Measurements from ENCODE around the gene MEMO1. TPM values are rescaled to one million over a fixed set of nuclear protein-coding genes. Genes with fewer than 3 reads are reported as not detected.
"Not testable (repeated sequence)": the region's sequence is repeated elsewhere in the genome, so short reads cannot be mapped to it uniquely, and the experiment has no call there.

Gene MEMO1
- total RNA-seq, 1 donor from 2014 or later, result 35.0 TPM

- TF ChIP-seq CTCF (IDR thresholded peaks at IDR 0.05; ENCODE audit: insufficient read depth, low read length, poor library complexity, severe bottlenecking), result no peak
- DNase-seq (ENCODE audit: low read depth), result no peak
- H3K27me3 ChIP-seq (ENCODE audit: control insufficient read depth, insufficient read depth, low read length), result no peaks in the 10 kb centered on the region
- H3K36me3 ChIP-seq (ENCODE audit: control insufficient read depth, insufficient read depth, low read length), result no peaks in the 10 kb centered on the region
- no peak overlapping the region for H3K4me3 ChIP-seq (ENCODE audit: low read depth, low read length)
Measured at GRCh38 chr2:31877008-31877407, 133.8 kb downstream of the MEMO1 start.

GRCh38 chr2:31874071-31874470 is 136.7 kb downstream of the MEMO1 start:
- Histone ChIP-seq H3K27me3 (ENCODE audit: control insufficient read depth, insufficient read depth, low read length) (no peaks in the 10 kb centered on the region), H3K36me3 (ENCODE audit: control insufficient read depth, insufficient read depth, low read length) (no peaks in the 10 kb centered on the region), H3K4me3 (ENCODE audit: low read depth, low read length) (no peak overlapping the region)
- TF ChIP-seq CTCF (IDR thresholded peaks at IDR 0.05; ENCODE audit: insufficient read depth, low read length, poor library complexity, severe bottlenecking), result no peak
- DNase-seq (ENCODE audit: low read depth), result no peak

- TF ChIP-seq CTCF (IDR thresholded peaks at IDR 0.05; ENCODE audit: insufficient read depth, low read length, poor library complexity, severe bottlenecking), result no peak
- no peaks in the 10 kb centered on the region for H3K36me3 ChIP-seq (ENCODE audit: control insufficient read depth, insufficient read depth, low read length)
- no peak for DNase-seq (ENCODE audit: low read depth)
- no peak overlapping the region for H3K4me3 ChIP-seq (ENCODE audit: low read depth, low read length)
- no peaks in the 10 kb centered on the region for H3K27me3 ChIP-seq (ENCODE audit: control insufficient read depth, insufficient read depth, low read length)
Measured at GRCh38 chr2:31865215-31865614, 145.6 kb downstream of the MEMO1 start.

GRCh38 chr2:31863867-31864266 is 146.9 kb downstream of the MEMO1 start:
- no peak overlapping the region for H3K4me3 ChIP-seq (ENCODE audit: low read depth, low read length)
- TF ChIP-seq CTCF (IDR thresholded peaks at IDR 0.05; ENCODE audit: insufficient read depth, low read length, poor library complexity, severe bottlenecking), result no peak
- DNase-seq (ENCODE audit: low read depth), result no peak
- H3K36me3 ChIP-seq (ENCODE audit: control insufficient read depth, insufficient read depth, low read length), result no peaks in the 10 kb centered on the region
- H3K27me3 ChIP-seq (ENCODE audit: control insufficient read depth, insufficient read depth, low read length), result no peaks in the 10 kb centered on the region

GRCh38 chr2:31863015-31863656 is 147.7 kb downstream of the MEMO1 start:
- H3K4me3 ChIP-seq (ENCODE audit: low read depth, low read length); H3K36me3 ChIP-seq (ENCODE audit: control insufficient read depth, insufficient read depth, low read length); DNase-seq (ENCODE audit: low read depth); H3K27me3 ChIP-seq (ENCODE audit: control insufficient read depth, insufficient read depth, low read length): not testable (repeated sequence)

- Histone ChIP-seq H3K4me3 (ENCODE audit: low read depth, low read length) (no peak overlapping the region), H3K27me3 (ENCODE audit: control insufficient read depth, insufficient read depth, low read length) (no peaks in the 10 kb centered on the region), H3K36me3 (ENCODE audit: control insufficient read depth, insufficient read depth, low read length) (no peaks in the 10 kb centered on the region)
- no peak for TF ChIP-seq CTCF (IDR thresholded peaks at IDR 0.05; ENCODE audit: insufficient read depth, low read length, poor library complexity, severe bottlenecking)
- no peak for DNase-seq (ENCODE audit: low read depth)
Measured at GRCh38 chr2:31859959-31860358, 150.8 kb downstream of the MEMO1 start.

Measured in kidney epithelial cell (primary cell).